ENCODE results near the gene GRIK4.
A peak's percentile ranks its signal among the peaks of the same experiment; 100 is the strongest.

The GRIK4 gene

GRCh38 chr11:120985718-120986569 lies 474.4 kb downstream of the GRIK4 start:
- Histone ChIP-seq H3K36me3 (ENCODE audit: insufficient read depth, low read length) (no peaks in the 10 kb centered on the region), H3K27me3 (ENCODE audit: control insufficient read depth, insufficient read depth, low read length) (peaks cover 61% of the 10 kb centered on the region), H3K9ac (ENCODE audit: low read depth, low read length) (peak overlapping the region; percentile 29), H3K4me3 (ENCODE audit: low read length) (peak overlapping the region; percentile 68), H3K4me2 (ENCODE audit: low read length) (peak overlapping the region; percentile 87), H3K9me3 (replicated peaks; ENCODE audit: low read length) (no peaks in the 10 kb centered on the region), H3K4me1 (ENCODE audit: control insufficient read depth, insufficient read depth, low read length) (peaks cover 5% of the 10 kb centered on the region)

GRCh38 chr11:120988603-120989002 lies 477.1 kb downstream of the GRIK4 start:
- H3K4me3 ChIP-seq (ENCODE audit: low read length): no peak overlapping the region
- no peak overlapping the region for H3K4me2 ChIP-seq (ENCODE audit: low read length)
- no peaks in the 10 kb centered on the region for H3K9me3 ChIP-seq (replicated peaks; ENCODE audit: low read length)
- H3K4me1 ChIP-seq (ENCODE audit: control insufficient read depth, insufficient read depth, low read length): peaks cover 5% of the 10 kb centered on the region
- peaks cover 66% of the 10 kb centered on the region for H3K27me3 ChIP-seq (ENCODE audit: control insufficient read depth, insufficient read depth, low read length)
- no peak overlapping the region for H3K9ac ChIP-seq (ENCODE audit: low read depth, low read length)
- H3K36me3 ChIP-seq (ENCODE audit: insufficient read depth, low read length): no peaks in the 10 kb centered on the region

GRCh38 chr11:120991830-120992686 lies 480.5 kb downstream of the GRIK4 start:
- Histone ChIP-seq H3K36me3 (ENCODE audit: insufficient read depth, low read length) (no peaks in the 10 kb centered on the region), H3K4me1 (ENCODE audit: control insufficient read depth, insufficient read depth, low read length) (no peaks in the 10 kb centered on the region), H3K27me3 (ENCODE audit: control insufficient read depth, insufficient read depth, low read length) (peaks cover 56% of the 10 kb centered on the region), H3K9me3 (replicated peaks; ENCODE audit: low read length) (no peaks in the 10 kb centered on the region), H3K4me3 (ENCODE audit: low read length) (no peak overlapping the region), H3K4me2 (ENCODE audit: low read length) (no peak overlapping the region), H3K9ac (ENCODE audit: low read depth, low read length) (no peak overlapping the region)

GRCh38 chr11:120994091-120994859 lies 482.7 kb downstream of the GRIK4 start:
- H3K9ac ChIP-seq (ENCODE audit: low read depth, low read length): no peak overlapping the region
- no peak overlapping the region for H3K4me2 ChIP-seq (ENCODE audit: low read length)
- no peak overlapping the region for H3K4me3 ChIP-seq (ENCODE audit: low read length)
- H3K4me1 ChIP-seq (ENCODE audit: control insufficient read depth, insufficient read depth, low read length): no peaks in the 10 kb centered on the region
- H3K9me3 ChIP-seq (replicated peaks; ENCODE audit: low read length): no peaks in the 10 kb centered on the region
- H3K36me3 ChIP-seq (ENCODE audit: insufficient read depth, low read length): no peaks in the 10 kb centered on the region
- H3K27me3 ChIP-seq (ENCODE audit: control insufficient read depth, insufficient read depth, low read length): peaks cover 37% of the 10 kb centered on the region

- no peaks in the 10 kb centered on the region for H3K4me1 ChIP-seq (ENCODE audit: control insufficient read depth, insufficient read depth, low read length)
- H3K27me3 ChIP-seq (ENCODE audit: control insufficient read depth, insufficient read depth, low read length): peaks cover 35% of the 10 kb centered on the region
- H3K4me2 ChIP-seq (ENCODE audit: low read length): no peak overlapping the region
- no peak overlapping the region for H3K4me3 ChIP-seq (ENCODE audit: low read length)
- no peak overlapping the region for H3K9ac ChIP-seq (ENCODE audit: low read depth, low read length)
- no peaks in the 10 kb centered on the region for H3K9me3 ChIP-seq (replicated peaks; ENCODE audit: low read length)
- no peaks in the 10 kb centered on the region for H3K36me3 ChIP-seq (ENCODE audit: insufficient read depth, low read length)
These were observed 483.6 kb downstream of the GRIK4 start for GRCh38 chr11:120995184-120995583.

GRCh38 chr11:120996973-120997372 lies 485.4 kb downstream of the GRIK4 start:
- no peak overlapping the region for H3K4me3 ChIP-seq (ENCODE audit: low read length)
- no peak overlapping the region for H3K9ac ChIP-seq (ENCODE audit: low read depth, low read length)
- H3K36me3 ChIP-seq (ENCODE audit: insufficient read depth, low read length): no peaks in the 10 kb centered on the region
- no peak overlapping the region for H3K4me2 ChIP-seq (ENCODE audit: low read length)
- H3K27me3 ChIP-seq (ENCODE audit: control insufficient read depth, insufficient read depth, low read length): peaks cover 25% of the 10 kb centered on the region
- H3K9me3 ChIP-seq (replicated peaks; ENCODE audit: low read length): no peaks in the 10 kb centered on the region
- H3K4me1 ChIP-seq (ENCODE audit: control insufficient read depth, insufficient read depth, low read length): no peaks in the 10 kb centered on the region

GRCh38 chr11:120998581-120998980 lies 487.0 kb downstream of the GRIK4 start:
- H3K27me3 ChIP-seq (ENCODE audit: control insufficient read depth, insufficient read depth, low read length): peaks cover 15% of the 10 kb centered on the region
- H3K4me3 ChIP-seq (ENCODE audit: low read length): no peak overlapping the region
- no peak overlapping the region for H3K4me2 ChIP-seq (ENCODE audit: low read length)
- no peaks in the 10 kb centered on the region for H3K9me3 ChIP-seq (replicated peaks; ENCODE audit: low read length)
- no peaks in the 10 kb centered on the region for H3K4me1 ChIP-seq (ENCODE audit: control insufficient read depth, insufficient read depth, low read length)
- no peaks in the 10 kb centered on the region for H3K36me3 ChIP-seq (ENCODE audit: insufficient read depth, low read length)
- H3K9ac ChIP-seq (ENCODE audit: low read depth, low read length): no peak overlapping the region

- Histone ChIP-seq H3K4me1 (ENCODE audit: control insufficient read depth, insufficient read depth, low read length) (no peaks in the 10 kb centered on the region), H3K4me3 (ENCODE audit: low read length) (no peak overlapping the region), H3K9ac (ENCODE audit: low read depth, low read length) (no peak overlapping the region), H3K9me3 (replicated peaks; ENCODE audit: low read length) (no peaks in the 10 kb centered on the region), H3K27me3 (ENCODE audit: control insufficient read depth, insufficient read depth, low read length) (peaks cover 19% of the 10 kb centered on the region), H3K36me3 (ENCODE audit: insufficient read depth, low read length) (no peaks in the 10 kb centered on the region), H3K4me2 (ENCODE audit: low read length) (no peak overlapping the region)
These were observed 492.8 kb downstream of the GRIK4 start for GRCh38 chr11:121004206-121004840.

GRCh38 chr11:121006922-121007321 lies 495.4 kb downstream of the GRIK4 start:
- H3K4me3 ChIP-seq (ENCODE audit: low read length): no peak overlapping the region
- H3K9ac ChIP-seq (ENCODE audit: low read depth, low read length): no peak overlapping the region
- H3K9me3 ChIP-seq (replicated peaks; ENCODE audit: low read length): no peaks in the 10 kb centered on the region
- H3K36me3 ChIP-seq (ENCODE audit: insufficient read depth, low read length): no peaks in the 10 kb centered on the region
- peaks cover 12% of the 10 kb centered on the region for H3K27me3 ChIP-seq (ENCODE audit: control insufficient read depth, insufficient read depth, low read length)
- no peak overlapping the region for H3K4me2 ChIP-seq (ENCODE audit: low read length)
- H3K4me1 ChIP-seq (ENCODE audit: control insufficient read depth, insufficient read depth, low read length): no peaks in the 10 kb centered on the region

GRCh38 chr11:121008551-121008950 lies 497.0 kb downstream of the GRIK4 start:
- Histone ChIP-seq H3K4me3 (ENCODE audit: low read length) (no peak overlapping the region), H3K36me3 (ENCODE audit: insufficient read depth, low read length) (no peaks in the 10 kb centered on the region), H3K4me1 (ENCODE audit: control insufficient read depth, insufficient read depth, low read length) (no peaks in the 10 kb centered on the region), H3K4me2 (ENCODE audit: low read length) (no peak overlapping the region), H3K9me3 (replicated peaks; ENCODE audit: low read length) (no peaks in the 10 kb centered on the region), H3K9ac (ENCODE audit: low read depth, low read length) (no peak overlapping the region), H3K27me3 (ENCODE audit: control insufficient read depth, insufficient read depth, low read length) (peaks cover 12% of the 10 kb centered on the region)

GRCh38 chr11:121012091-121012490 lies 500.5 kb downstream of the GRIK4 start:
- Histone ChIP-seq H3K27me3 (ENCODE audit: control insufficient read depth, insufficient read depth, low read length) (peaks cover 13% of the 10 kb centered on the region), H3K4me2 (ENCODE audit: low read length) (no peak overlapping the region), H3K9me3 (replicated peaks; ENCODE audit: low read length) (no peaks in the 10 kb centered on the region), H3K9ac (ENCODE audit: low read depth, low read length) (no peak overlapping the region), H3K36me3 (ENCODE audit: insufficient read depth, low read length) (no peaks in the 10 kb centered on the region), H3K4me3 (ENCODE audit: low read length) (no peak overlapping the region), H3K4me1 (ENCODE audit: control insufficient read depth, insufficient read depth, low read length) (no peaks in the 10 kb centered on the region)
